ENCODE measurements around the gene SLC36A1. TPM values are rescaled to one million over a fixed set of nuclear protein-coding genes. Genes with fewer than 3 reads are reported as not detected.
"Not testable (repeated sequence)": the region's sequence is repeated elsewhere in the genome, so short reads cannot be mapped to it uniquely, and the experiment has no call there.

Gene SLC36A1
- total and polyA plus RNA-seq, 5 donors from 2014 or later = 0.59 to 5.4 (median 1.8) TPM

- Histone ChIP-seq H3K4me3 (ENCODE audit: low read depth, low read length) (no peak overlapping the region), H3K27ac (ENCODE audit: insufficient read depth, low read length, poor library complexity, severe bottlenecking) (no peak overlapping the region), H3K9me3 (ENCODE audit: control insufficient read depth in 2 of 2, low read length in 2 of 2) (peaks cover 5 to 14% of the 10 kb centered on the region in 2 experiments), H3K36me3 (ENCODE audit: control insufficient read depth, insufficient read depth, low read length) (no peaks in the 10 kb centered on the region), H3K4me1 (ENCODE audit: control insufficient read depth, insufficient read depth, low read length, poor library complexity, severe bottlenecking) (no peaks in the 10 kb centered on the region), H3K27me3 (ENCODE audit: control insufficient read depth, insufficient read depth, low read length) (no peaks in the 10 kb centered on the region)
- no peaks in the 10 kb centered on the region for H3K4me1 Mint-ChIP-seq
- no peak for DNase-seq
- H3K9me3 Mint-ChIP-seq = peaks cover 0 to 17% (median 4%) of the 10 kb centered on the region in 7 donors
- no peak for ATAC-seq (ENCODE audit: low read depth in 2 of 2)
- no peak overlapping the region for H3K4me3 Mint-ChIP-seq
- H3K36me3 Mint-ChIP-seq = no peaks in the 10 kb centered on the region
- H3K27ac Mint-ChIP-seq = no peak overlapping the region
- H3K27me3 Mint-ChIP-seq = peaks cover 31% of the 10 kb centered on the region
Measured at GRCh38 chr5:151420127-151420526, 27.3 kb upstream of the SLC36A1 start.

- Histone ChIP-seq H3K27ac (ENCODE audit: insufficient read depth, low read length, poor library complexity, severe bottlenecking) (no peak overlapping the region), H3K4me1 (ENCODE audit: control insufficient read depth, insufficient read depth, low read length, poor library complexity, severe bottlenecking) (no peaks in the 10 kb centered on the region), H3K36me3 (ENCODE audit: control insufficient read depth, insufficient read depth, low read length) (no peaks in the 10 kb centered on the region), H3K9me3 (ENCODE audit: control insufficient read depth in 2 of 2, low read length in 2 of 2) (no peaks in the 10 kb centered on the region), H3K4me3 (ENCODE audit: low read depth, low read length) (no peak overlapping the region), H3K27me3 (ENCODE audit: control insufficient read depth, insufficient read depth, low read length) (peaks cover 4% of the 10 kb centered on the region)
- no peak overlapping the region for H3K27ac Mint-ChIP-seq
- ATAC-seq (ENCODE audit: low read depth in 2 of 2) (no peak), DNase-seq (no peak)
- no peaks in the 10 kb centered on the region for H3K4me1 Mint-ChIP-seq
- H3K9me3 Mint-ChIP-seq = peaks cover 0 to 2% (median 0%) of the 10 kb centered on the region in 7 donors
- no peaks in the 10 kb centered on the region for H3K36me3 Mint-ChIP-seq
- H3K4me3 Mint-ChIP-seq = no peak overlapping the region
- peaks cover 33% of the 10 kb centered on the region for H3K27me3 Mint-ChIP-seq
Measured at GRCh38 chr5:151424892-151425523, 22.4 kb upstream of the SLC36A1 start.

GRCh38 chr5:151426347-151426746 is 21.1 kb upstream of the SLC36A1 start:
- H3K4me1 Mint-ChIP-seq; H3K27ac ChIP-seq (ENCODE audit: insufficient read depth, low read length, poor library complexity, severe bottlenecking); DNase-seq; H3K27ac Mint-ChIP-seq; H3K9me3 ChIP-seq (ENCODE audit: control insufficient read depth in 2 of 2, low read length in 2 of 2); H3K36me3 Mint-ChIP-seq; H3K4me3 Mint-ChIP-seq; H3K27me3 ChIP-seq (ENCODE audit: control insufficient read depth, insufficient read depth, low read length); ATAC-seq (ENCODE audit: low read depth in 2 of 2); H3K4me3 ChIP-seq (ENCODE audit: low read depth, low read length); H3K9me3 Mint-ChIP-seq; H3K36me3 ChIP-seq (ENCODE audit: control insufficient read depth, insufficient read depth, low read length); H3K4me1 ChIP-seq (ENCODE audit: control insufficient read depth, insufficient read depth, low read length, poor library complexity, severe bottlenecking): not testable (repeated sequence)
- H3K27me3 Mint-ChIP-seq = peaks cover 33% of the 10 kb centered on the region

- DNase-seq (no peak), ATAC-seq (ENCODE audit: low read depth in 2 of 2) (peak in 1 of 2 donors; percentile 20)
- H3K36me3 Mint-ChIP-seq = no peaks in the 10 kb centered on the region
- Histone ChIP-seq H3K9me3 (ENCODE audit: control insufficient read depth in 2 of 2, low read length in 2 of 2) (no peaks in the 10 kb centered on the region), H3K27ac (ENCODE audit: insufficient read depth, low read length, poor library complexity, severe bottlenecking) (no peak overlapping the region), H3K36me3 (ENCODE audit: control insufficient read depth, insufficient read depth, low read length) (no peaks in the 10 kb centered on the region), H3K4me1 (ENCODE audit: control insufficient read depth, insufficient read depth, low read length, poor library complexity, severe bottlenecking) (no peaks in the 10 kb centered on the region), H3K4me3 (ENCODE audit: low read depth, low read length) (no peak overlapping the region), H3K27me3 (ENCODE audit: control insufficient read depth, insufficient read depth, low read length) (peaks cover 4% of the 10 kb centered on the region)
- no peaks in the 10 kb centered on the region for H3K4me1 Mint-ChIP-seq
- no peak overlapping the region for H3K27ac Mint-ChIP-seq
- H3K27me3 Mint-ChIP-seq = peaks cover 28% of the 10 kb centered on the region
- peaks cover 0 to 2% (median 0%) of the 10 kb centered on the region in 7 donors for H3K9me3 Mint-ChIP-seq
- no peak overlapping the region for H3K4me3 Mint-ChIP-seq
Measured at GRCh38 chr5:151427258-151427657, 20.1 kb upstream of the SLC36A1 start.

- H3K27me3 Mint-ChIP-seq = peaks cover 24% of the 10 kb centered on the region
- H3K4me3 ChIP-seq (ENCODE audit: low read depth, low read length) = no peak overlapping the region
- no peaks in the 10 kb centered on the region for H3K4me1 Mint-ChIP-seq
- no peaks in the 10 kb centered on the region for H3K36me3 Mint-ChIP-seq
- H3K4me1 ChIP-seq (ENCODE audit: control insufficient read depth, insufficient read depth, low read length, poor library complexity, severe bottlenecking) = no peaks in the 10 kb centered on the region
- H3K27ac ChIP-seq (ENCODE audit: insufficient read depth, low read length, poor library complexity, severe bottlenecking) = no peak overlapping the region
- DNase-seq (no peak), ATAC-seq (ENCODE audit: low read depth in 2 of 2) (no peak)
- peaks cover 0 to 4% (median 0%) of the 10 kb centered on the region in 7 donors for H3K9me3 Mint-ChIP-seq
- no peaks in the 10 kb centered on the region for H3K36me3 ChIP-seq (ENCODE audit: control insufficient read depth, insufficient read depth, low read length)
- H3K9me3 ChIP-seq (ENCODE audit: control insufficient read depth in 2 of 2, low read length in 2 of 2) = no peaks in the 10 kb centered on the region
- no peak overlapping the region for H3K27ac Mint-ChIP-seq
- peaks cover 13% of the 10 kb centered on the region for H3K27me3 ChIP-seq (ENCODE audit: control insufficient read depth, insufficient read depth, low read length)
- H3K4me3 Mint-ChIP-seq = no peak overlapping the region
Measured at GRCh38 chr5:151430731-151431130, 16.7 kb upstream of the SLC36A1 start.

GRCh38 chr5:151431666-151432065 is 15.7 kb upstream of the SLC36A1 start:
- peaks cover 18% of the 10 kb centered on the region for H3K27me3 ChIP-seq (ENCODE audit: control insufficient read depth, insufficient read depth, low read length)
- H3K9me3 ChIP-seq (ENCODE audit: control insufficient read depth in 2 of 2, low read length in 2 of 2) = no peaks in the 10 kb centered on the region
- no peak for DNase-seq
- no peak for ATAC-seq (ENCODE audit: low read depth in 2 of 2)
- no peak overlapping the region for H3K27ac ChIP-seq (ENCODE audit: insufficient read depth, low read length, poor library complexity, severe bottlenecking)
- peaks cover 0 to 1% (median 0%) of the 10 kb centered on the region in 7 donors for H3K9me3 Mint-ChIP-seq
- H3K4me3 Mint-ChIP-seq = no peak overlapping the region
- no peak overlapping the region for H3K27ac Mint-ChIP-seq
- H3K4me1 ChIP-seq (ENCODE audit: control insufficient read depth, insufficient read depth, low read length, poor library complexity, severe bottlenecking) = no peaks in the 10 kb centered on the region
- H3K4me1 Mint-ChIP-seq = no peaks in the 10 kb centered on the region
- peaks cover 20% of the 10 kb centered on the region for H3K27me3 Mint-ChIP-seq
- no peaks in the 10 kb centered on the region for H3K36me3 ChIP-seq (ENCODE audit: control insufficient read depth, insufficient read depth, low read length)
- no peaks in the 10 kb centered on the region for H3K36me3 Mint-ChIP-seq
- H3K4me3 ChIP-seq (ENCODE audit: low read depth, low read length) = no peak overlapping the region

- Mint-ChIP-seq H3K36me3 (no peaks in the 10 kb centered on the region), H3K27me3 (peaks cover 23% of the 10 kb centered on the region), H3K27ac (no peak overlapping the region), H3K4me1 (no peaks in the 10 kb centered on the region), H3K9me3 (peaks cover 0 to 1% (median 0%) of the 10 kb centered on the region in 7 donors), H3K4me3 (no peak overlapping the region)
- ATAC-seq (ENCODE audit: low read depth in 2 of 2) = no peak
- Histone ChIP-seq H3K36me3 (ENCODE audit: control insufficient read depth, insufficient read depth, low read length) (no peaks in the 10 kb centered on the region), H3K27ac (ENCODE audit: insufficient read depth, low read length, poor library complexity, severe bottlenecking) (no peak overlapping the region), H3K9me3 (ENCODE audit: control insufficient read depth in 2 of 2, low read length in 2 of 2) (no peaks in the 10 kb centered on the region), H3K4me1 (ENCODE audit: control insufficient read depth, insufficient read depth, low read length, poor library complexity, severe bottlenecking) (no peaks in the 10 kb centered on the region), H3K4me3 (ENCODE audit: low read depth, low read length) (no peak overlapping the region), H3K27me3 (ENCODE audit: control insufficient read depth, insufficient read depth, low read length) (peaks cover 18% of the 10 kb centered on the region)
- DNase-seq = no peak
Measured at GRCh38 chr5:151432210-151432609, 15.2 kb upstream of the SLC36A1 start.

GRCh38 chr5:151434570-151435237 is 12.7 kb upstream of the SLC36A1 start:
- H3K27me3 Mint-ChIP-seq = peaks cover 37% of the 10 kb centered on the region
- DNase-seq (no peak), ATAC-seq (ENCODE audit: low read depth in 2 of 2) (no peak)
- no peaks in the 10 kb centered on the region for H3K9me3 ChIP-seq (ENCODE audit: control insufficient read depth in 2 of 2, low read length in 2 of 2)
- no peaks in the 10 kb centered on the region for H3K36me3 Mint-ChIP-seq
- no peak overlapping the region for H3K4me3 Mint-ChIP-seq
- H3K27ac ChIP-seq (ENCODE audit: insufficient read depth, low read length, poor library complexity, severe bottlenecking) = no peak overlapping the region
- peaks cover 0 to 2% (median 0%) of the 10 kb centered on the region in 7 donors for H3K9me3 Mint-ChIP-seq
- H3K4me3 ChIP-seq (ENCODE audit: low read depth, low read length) = no peak overlapping the region
- H3K4me1 ChIP-seq (ENCODE audit: control insufficient read depth, insufficient read depth, low read length, poor library complexity, severe bottlenecking) = no peaks in the 10 kb centered on the region
- H3K27me3 ChIP-seq (ENCODE audit: control insufficient read depth, insufficient read depth, low read length) = peaks cover 18% of the 10 kb centered on the region
- H3K27ac Mint-ChIP-seq = no peak overlapping the region
- no peaks in the 10 kb centered on the region for H3K4me1 Mint-ChIP-seq
- no peaks in the 10 kb centered on the region for H3K36me3 ChIP-seq (ENCODE audit: control insufficient read depth, insufficient read depth, low read length)

All from CD4-positive, CD25-positive, alpha-beta regulatory T cell (primary cell).